ENCODE data around the gene MCC.

- TF ChIP-seq, protein P1, sequence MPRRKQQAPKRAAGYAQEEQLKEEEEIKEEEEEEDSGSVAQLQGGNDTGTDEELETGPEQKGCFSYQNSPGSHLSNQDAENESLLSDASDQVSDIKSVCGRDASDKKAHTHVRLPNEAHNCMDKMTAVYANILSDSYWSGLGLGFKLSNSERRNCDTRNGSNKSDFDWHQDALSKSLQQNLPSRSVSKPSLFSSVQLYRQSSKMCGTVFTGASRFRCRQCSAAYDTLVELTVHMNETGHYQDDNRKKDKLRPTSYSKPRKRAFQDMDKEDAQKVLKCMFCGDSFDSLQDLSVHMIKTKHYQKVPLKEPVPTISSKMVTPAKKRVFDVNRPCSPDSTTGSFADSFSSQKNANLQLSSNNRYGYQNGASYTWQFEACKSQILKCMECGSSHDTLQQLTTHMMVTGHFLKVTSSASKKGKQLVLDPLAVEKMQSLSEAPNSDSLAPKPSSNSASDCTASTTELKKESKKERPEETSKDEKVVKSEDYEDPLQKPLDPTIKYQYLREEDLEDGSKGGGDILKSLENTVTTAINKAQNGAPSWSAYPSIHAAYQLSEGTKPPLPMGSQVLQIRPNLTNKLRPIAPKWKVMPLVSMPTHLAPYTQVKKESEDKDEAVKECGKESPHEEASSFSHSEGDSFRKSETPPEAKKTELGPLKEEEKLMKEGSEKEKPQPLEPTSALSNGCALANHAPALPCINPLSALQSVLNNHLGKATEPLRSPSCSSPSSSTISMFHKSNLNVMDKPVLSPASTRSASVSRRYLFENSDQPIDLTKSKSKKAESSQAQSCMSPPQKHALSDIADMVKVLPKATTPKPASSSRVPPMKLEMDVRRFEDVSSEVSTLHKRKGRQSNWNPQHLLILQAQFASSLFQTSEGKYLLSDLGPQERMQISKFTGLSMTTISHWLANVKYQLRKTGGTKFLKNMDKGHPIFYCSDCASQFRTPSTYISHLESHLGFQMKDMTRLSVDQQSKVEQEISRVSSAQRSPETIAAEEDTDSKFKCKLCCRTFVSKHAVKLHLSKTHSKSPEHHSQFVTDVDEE (CRISPR knock-in tag; IDR thresholded peaks at IDR 0.05): no peak
- TF ChIP-seq, protein P2, sequence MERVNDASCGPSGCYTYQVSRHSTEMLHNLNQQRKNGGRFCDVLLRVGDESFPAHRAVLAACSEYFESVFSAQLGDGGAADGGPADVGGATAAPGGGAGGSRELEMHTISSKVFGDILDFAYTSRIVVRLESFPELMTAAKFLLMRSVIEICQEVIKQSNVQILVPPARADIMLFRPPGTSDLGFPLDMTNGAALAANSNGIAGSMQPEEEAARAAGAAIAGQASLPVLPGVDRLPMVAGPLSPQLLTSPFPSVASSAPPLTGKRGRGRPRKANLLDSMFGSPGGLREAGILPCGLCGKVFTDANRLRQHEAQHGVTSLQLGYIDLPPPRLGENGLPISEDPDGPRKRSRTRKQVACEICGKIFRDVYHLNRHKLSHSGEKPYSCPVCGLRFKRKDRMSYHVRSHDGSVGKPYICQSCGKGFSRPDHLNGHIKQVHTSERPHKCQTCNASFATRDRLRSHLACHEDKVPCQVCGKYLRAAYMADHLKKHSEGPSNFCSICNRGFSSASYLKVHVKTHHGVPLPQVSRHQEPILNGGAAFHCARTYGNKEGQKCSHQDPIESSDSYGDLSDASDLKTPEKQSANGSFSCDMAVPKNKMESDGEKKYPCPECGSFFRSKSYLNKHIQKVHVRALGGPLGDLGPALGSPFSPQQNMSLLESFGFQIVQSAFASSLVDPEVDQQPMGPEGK (CRISPR knock-in tag; IDR thresholded peaks at IDR 0.05; ENCODE audit: borderline replicate concordance): no peak
- TF ChIP-seq ZFP3 (CRISPR knock-in tag; IDR thresholded peaks at IDR 0.05) (no peak), ZFP30 (CRISPR knock-in tag; IDR thresholded peaks at IDR 0.05) (no peak), POU6F1 (CRISPR knock-in tag; IDR thresholded peaks at IDR 0.05; ENCODE audit: borderline replicate concordance, low read depth) (no peak), TOX (CRISPR knock-in tag; IDR thresholded peaks at IDR 0.05; ENCODE audit: borderline replicate concordance) (no peak), ARNTL (CRISPR knock-in tag; IDR thresholded peaks at IDR 0.05; ENCODE audit: borderline replicate concordance, low read depth) (no peak)
Measured at GRCh38 chr5:113117543-113118115, 370.6 kb downstream of the MCC start.
